ENCODE data around the gene FGD6. TPM values are rescaled to one million over a fixed set of nuclear protein-coding genes. Genes with fewer than 3 reads are reported as not detected.
A peak's percentile ranks its signal among the peaks of the same experiment; 100 is the strongest.

FGD6 gene
- total RNA-seq, 1 experiment from 2014 or later, result 25.1 TPM

- Mint-ChIP-seq H3K4me1 (ENCODE audit: insufficient read depth, unreplicated experiment) (peaks cover 27% of the 10 kb centered on the region), H3K36me3 (ENCODE audit: insufficient read depth, unreplicated experiment) (peaks cover 20% of the 10 kb centered on the region), H3K9me3 (ENCODE audit: unreplicated experiment) (no peaks in the 10 kb centered on the region), H3K27ac (ENCODE audit: low read depth, unreplicated experiment) (no peak overlapping the region), H3K27me3 (ENCODE audit: insufficient read depth, unreplicated experiment) (no peaks in the 10 kb centered on the region), H3K4me3 (ENCODE audit: unreplicated experiment) (no peak overlapping the region)
- intact Hi-C loops (cut with micrococcal nuclease), result no loop called here
- BruUV-seq (replicated peaks), result no TSS peak
- TF ChIP-seq CTCF (IDR thresholded peaks at IDR 0.05; ENCODE audit: unreplicated experiment), result no peak
- ChIA-PET CTCF (interaction anchor here (0.6 to 1.6 kb wide), 6 partner anchors 8 to 756 kb away, joined by 3 to 8 read pairs (median 4); partner anchors contain the start of genes FGD6 and VEZT), POLR2A (interaction anchor here (0.6 to 18.7 kb wide), 4 partner anchors 9 to 137 kb away, joined by 4 to 1056 read pairs (median 5); partner anchors contain the start of genes FGD6 and VEZT)
- no peak for DNase-seq (ENCODE audit: unreplicated experiment)
These were observed 8.6 kb downstream of the FGD6 start for GRCh38 chr12:95208678-95209077.

GRCh38 chr12:95207407-95207806 is 9.9 kb downstream of the FGD6 start:
- Mint-ChIP-seq H3K36me3 (ENCODE audit: insufficient read depth, unreplicated experiment) (peaks cover 20% of the 10 kb centered on the region), H3K27ac (ENCODE audit: low read depth, unreplicated experiment) (peak overlapping the region; percentile 67), H3K4me1 (ENCODE audit: insufficient read depth, unreplicated experiment) (peaks cover 29% of the 10 kb centered on the region), H3K9me3 (ENCODE audit: unreplicated experiment) (no peaks in the 10 kb centered on the region), H3K4me3 (ENCODE audit: unreplicated experiment) (no peak overlapping the region), H3K27me3 (ENCODE audit: insufficient read depth, unreplicated experiment) (no peaks in the 10 kb centered on the region)
- DNase-seq (ENCODE audit: unreplicated experiment), result no peak
- no TSS peak for BruUV-seq (replicated peaks)
- POLR2A ChIA-PET, result interaction anchor here (0.6 to 18.7 kb wide), 3 partner anchors 9 to 13 kb away, joined by 3 to 1056 read pairs (median 4); partner anchors contain the start of genes FGD6 and VEZT
- CTCF ChIA-PET, result interaction anchor here (1.6 to 4.5 kb wide), 4 partner anchors 8 to 90 kb away, joined by 3 to 46 read pairs (median 7); partner anchors contain the start of genes FGD6 and VEZT
- intact Hi-C loops (cut with micrococcal nuclease), result no loop called here
- TF ChIP-seq CTCF (IDR thresholded peaks at IDR 0.05; ENCODE audit: unreplicated experiment), result no peak

- BruUV-seq (replicated peaks), result no TSS peak
- POLR2A ChIA-PET, result interaction anchor here (0.6 to 18.7 kb wide), 5 partner anchors 9 to 567 kb away, joined by 3 to 1056 read pairs (median 8); partner anchors contain the start of genes FGD6, NR2C1 and VEZT
These were observed 10.4 kb downstream of the FGD6 start for GRCh38 chr12:95206916-95207315.

More at GRCh38 chr12:95206916-95207315, 10.4 kb downstream of the FGD6 start:
- TF ChIP-seq CTCF (IDR thresholded peaks at IDR 0.05; ENCODE audit: unreplicated experiment), result no peak
- peaks cover 20% of the 10 kb centered on the region for H3K36me3 Mint-ChIP-seq (ENCODE audit: insufficient read depth, unreplicated experiment)
- no peaks in the 10 kb centered on the region for H3K9me3 Mint-ChIP-seq (ENCODE audit: unreplicated experiment)
- H3K4me1 Mint-ChIP-seq (ENCODE audit: insufficient read depth, unreplicated experiment), result peaks cover 29% of the 10 kb centered on the region
- H3K27me3 Mint-ChIP-seq (ENCODE audit: insufficient read depth, unreplicated experiment), result no peaks in the 10 kb centered on the region
- no peak for DNase-seq (ENCODE audit: unreplicated experiment)
- CTCF ChIA-PET, result interaction anchor here (0.6 to 4.5 kb wide), 4 partner anchors 8 to 84 kb away, joined by 3 to 46 read pairs (median 5); partner anchors contain the start of genes FGD6 and VEZT
- H3K4me3 Mint-ChIP-seq (ENCODE audit: unreplicated experiment), result no peak overlapping the region
- intact Hi-C loops (cut with micrococcal nuclease), result no loop called here
- H3K27ac Mint-ChIP-seq (ENCODE audit: low read depth, unreplicated experiment), result peak overlapping the region; percentile 67
